ENCODE data around the gene HOXC11. TPM values are rescaled to one million over a fixed set of nuclear protein-coding genes. Genes with fewer than 3 reads are reported as not detected.

HOXC11 gene
- total RNA-seq, 1 donor from 2014 or later = 1.7 TPM

DNA sequence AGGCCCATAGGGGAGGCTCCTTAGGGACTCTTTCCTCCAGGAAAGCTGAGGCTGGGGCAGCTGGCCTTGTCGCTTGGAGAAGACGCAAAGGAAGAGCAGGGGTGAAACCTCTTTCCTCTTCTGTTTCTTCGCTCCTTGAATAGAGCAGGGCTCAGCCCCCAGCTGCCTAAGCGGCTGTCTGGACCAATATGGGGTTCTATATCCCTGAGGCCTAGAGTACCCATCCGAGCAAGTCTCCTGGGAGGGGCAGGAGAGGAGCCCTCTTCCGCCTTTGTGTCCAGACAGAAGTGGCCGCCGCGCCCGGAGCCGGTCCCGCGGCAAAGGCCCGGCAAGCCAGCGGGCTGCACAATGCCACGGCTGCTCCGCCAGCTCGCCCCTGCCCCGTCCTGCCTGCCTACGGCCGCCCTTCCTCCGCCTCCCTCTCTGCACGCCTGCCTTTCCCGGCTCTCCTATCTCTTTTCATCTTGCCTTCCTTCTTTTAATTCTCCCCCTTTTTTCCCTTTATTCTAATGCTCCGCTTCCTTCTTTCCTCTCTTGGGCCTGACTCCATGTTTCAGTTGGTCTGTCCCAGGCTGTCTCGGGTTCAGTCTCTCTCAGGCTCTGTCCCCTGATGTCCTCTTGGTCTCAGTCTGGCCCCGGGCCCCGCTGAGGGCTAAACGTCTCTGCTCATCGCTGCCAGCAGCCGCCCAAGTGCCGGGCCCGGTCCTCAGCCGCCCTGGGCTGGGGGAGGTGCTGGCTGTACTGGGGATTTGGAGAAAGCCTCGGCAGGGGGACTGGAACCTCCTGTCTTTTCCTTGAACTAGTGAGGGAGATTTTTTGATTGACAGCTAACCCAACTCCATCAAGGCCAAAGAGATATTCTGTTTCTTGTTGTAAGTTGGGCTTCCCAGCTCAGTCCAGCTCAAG, 24.5 kb downstream of the HOXC11 start:
- no peak for DNase-seq (ENCODE audit: low spot score)

DNA sequence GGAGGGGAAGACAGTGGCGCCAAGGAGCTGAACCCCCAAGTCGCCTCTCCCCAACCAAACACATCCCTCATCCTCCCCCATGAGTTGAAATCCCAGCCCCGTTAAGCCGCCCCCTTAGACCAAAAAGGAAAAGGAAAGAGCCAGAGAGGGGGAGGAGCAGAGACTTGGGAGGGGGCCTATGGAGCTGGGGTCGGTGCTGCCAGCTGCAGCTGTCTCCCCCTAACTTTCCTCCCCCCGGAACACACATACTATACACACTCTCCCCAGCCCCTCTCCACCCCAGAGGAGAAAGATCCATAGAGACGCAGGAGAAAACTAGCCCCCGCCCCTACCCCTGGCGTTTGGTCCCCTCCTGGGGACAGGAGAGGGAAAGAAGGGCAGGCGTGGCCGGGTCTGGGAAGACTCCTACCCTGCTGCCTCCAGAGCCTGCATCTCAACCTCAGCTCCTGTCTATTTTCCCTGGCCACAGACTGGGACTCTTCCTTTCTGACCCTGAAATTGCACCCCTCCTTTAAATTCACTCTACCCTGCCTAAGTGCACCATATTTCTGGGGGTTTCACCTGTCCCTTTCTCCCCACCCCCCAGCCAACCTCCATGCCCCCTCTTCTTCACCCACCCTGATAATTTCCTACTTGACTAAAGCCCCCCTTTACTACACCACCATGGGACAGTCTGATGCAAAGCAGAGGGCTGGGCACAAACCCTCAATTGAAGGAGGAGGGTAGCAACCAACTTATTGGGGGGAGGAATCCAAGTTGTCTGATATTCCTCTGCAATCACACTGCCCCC, 25.4 kb downstream of the HOXC11 start:
- DNase-seq (ENCODE audit: low spot score) = no peak

DNA sequence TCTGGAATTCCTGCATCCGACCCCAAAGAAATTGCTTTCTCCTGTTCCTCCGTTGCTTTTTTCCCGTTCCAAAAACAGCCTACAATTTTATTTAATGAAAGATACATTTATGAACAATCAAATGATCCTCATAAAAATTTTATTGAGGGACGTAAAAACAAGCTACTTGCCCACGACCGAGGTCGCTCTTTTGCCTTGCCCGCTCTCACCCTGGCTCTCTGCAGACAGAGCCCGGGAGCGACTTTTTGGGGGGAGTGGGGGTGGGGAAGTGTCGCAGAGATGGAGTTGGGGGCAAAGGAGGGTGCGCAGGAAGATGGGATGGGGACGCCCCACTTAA, 25.9 kb downstream of the HOXC11 start:
- no peak for DNase-seq (ENCODE audit: low spot score)

DNA sequence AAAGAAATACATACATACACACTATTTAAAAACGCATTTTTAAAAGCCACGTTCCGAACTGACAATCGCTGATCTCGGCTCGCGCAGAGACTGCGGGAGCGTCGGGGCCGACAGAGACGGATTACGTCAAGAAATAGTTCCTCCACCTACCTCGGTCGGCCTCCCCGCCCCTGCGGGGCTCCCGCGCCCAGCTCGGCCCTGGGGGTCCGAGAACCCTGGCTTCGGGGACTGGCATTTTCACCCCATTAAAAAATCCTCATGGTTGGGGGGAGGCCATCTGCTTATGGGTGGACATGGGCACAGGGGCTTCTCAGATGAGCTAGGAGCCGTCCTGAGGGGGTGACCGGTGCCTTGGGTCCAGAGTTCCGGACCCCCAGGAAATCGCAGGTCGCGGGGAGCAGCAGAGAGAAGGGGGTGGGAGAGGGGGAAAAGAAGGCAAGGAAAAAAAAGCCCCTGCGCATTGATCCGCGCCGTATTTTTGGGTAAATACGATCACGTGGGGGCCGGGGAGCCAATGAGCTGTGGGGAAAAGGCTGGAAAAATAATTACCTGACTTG, 26.7 kb downstream of the HOXC11 start:
- no peak for DNase-seq (ENCODE audit: low spot score)

DNA sequence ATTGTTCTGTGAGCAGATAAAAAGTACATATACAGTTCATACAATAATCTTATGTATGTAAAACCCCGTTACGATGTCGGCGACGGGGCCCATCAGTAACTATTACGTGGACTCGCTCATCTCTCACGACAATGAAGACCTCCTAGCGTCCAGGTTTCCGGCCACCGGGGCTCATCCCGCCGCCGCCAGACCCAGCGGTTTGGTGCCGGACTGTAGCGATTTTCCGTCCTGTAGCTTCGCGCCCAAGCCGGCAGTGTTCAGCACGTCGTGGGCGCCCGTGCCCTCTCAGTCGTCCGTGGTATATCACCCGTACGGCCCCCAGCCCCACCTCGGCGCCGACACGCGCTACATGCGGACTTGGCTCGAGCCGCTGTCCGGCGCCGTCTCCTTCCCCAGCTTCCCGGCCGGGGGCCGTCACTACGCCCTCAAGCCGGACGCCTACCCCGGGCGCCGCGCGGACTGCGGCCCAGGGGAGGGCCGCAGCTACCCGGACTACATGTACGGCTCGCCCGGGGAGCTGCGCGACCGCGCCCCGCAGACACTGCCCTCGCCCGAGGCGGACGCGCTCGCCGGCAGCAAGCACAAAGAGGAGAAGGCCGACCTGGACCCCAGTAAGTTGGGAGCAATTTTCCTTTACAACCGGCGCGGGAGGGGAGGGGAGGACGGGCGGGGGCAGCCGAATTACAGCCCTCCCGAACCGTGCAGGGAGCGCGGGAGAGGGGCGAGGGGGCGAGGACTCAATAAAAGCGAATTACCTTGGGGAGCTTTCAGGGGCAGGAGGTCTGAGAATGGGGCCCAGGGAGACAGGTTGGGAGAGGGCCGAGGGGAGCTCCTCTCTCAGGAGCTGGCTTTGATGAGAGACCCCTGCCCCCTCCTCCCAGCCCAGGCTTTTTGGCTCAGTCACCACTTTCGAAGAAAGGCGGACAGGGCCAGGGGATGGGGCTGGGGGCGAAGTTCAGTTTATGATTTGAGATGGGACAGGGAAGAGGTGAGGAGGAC, 27.5 kb downstream of the HOXC11 start, which contains the start of gene HOXC9:
TSS of gene HOXC9 (plus strand) at position 46 of the 999 bp plus-strand sequence. CDS start at position 74, 28 bp downstream.
- no peak for DNase-seq (ENCODE audit: low spot score)

DNA sequence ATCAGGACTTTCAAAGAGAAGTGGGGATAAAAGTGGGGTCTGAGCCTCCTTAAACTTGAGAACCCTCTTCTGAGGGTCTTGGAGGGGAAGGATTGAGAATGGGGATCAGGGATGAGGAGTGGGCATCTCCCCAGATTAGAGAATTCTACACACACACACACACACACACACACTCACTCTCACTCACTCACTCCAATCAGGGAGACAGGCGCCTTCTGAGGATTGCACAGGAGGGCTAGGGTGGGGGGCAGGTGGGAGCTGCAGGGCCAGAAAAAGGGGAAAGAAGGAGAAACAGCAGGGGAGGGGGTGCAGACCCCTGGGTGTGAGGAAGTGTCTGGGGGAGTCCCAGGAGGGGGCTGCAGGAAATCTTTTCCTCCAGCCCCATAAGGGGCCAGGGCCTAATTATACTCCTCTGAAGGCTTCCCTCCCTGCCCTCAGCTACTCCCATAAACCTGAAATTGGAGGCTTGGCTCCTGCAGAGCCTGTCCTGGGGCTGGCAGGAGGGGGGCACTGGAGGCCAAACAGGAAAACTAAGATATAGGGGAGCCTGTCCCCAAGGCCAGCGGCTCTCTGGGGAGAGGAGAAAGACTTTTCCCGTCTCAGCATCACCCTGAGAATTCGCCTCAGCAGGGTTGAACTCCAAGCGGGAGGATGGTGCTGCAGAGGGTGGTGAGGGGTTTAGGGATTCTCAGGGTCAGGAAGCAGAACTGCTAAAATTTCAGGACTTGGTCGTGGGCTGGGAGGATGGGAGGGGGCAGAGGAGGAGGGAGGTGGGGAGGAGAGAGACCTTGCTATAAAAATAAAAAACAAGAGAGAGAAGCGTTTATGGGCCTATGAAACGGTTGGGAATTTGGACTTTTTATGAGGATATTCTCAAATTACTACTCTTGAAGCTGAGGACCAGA, 28.6 kb downstream of the HOXC11 start:
- DNase-seq (ENCODE audit: low spot score) = no peak

DNA sequence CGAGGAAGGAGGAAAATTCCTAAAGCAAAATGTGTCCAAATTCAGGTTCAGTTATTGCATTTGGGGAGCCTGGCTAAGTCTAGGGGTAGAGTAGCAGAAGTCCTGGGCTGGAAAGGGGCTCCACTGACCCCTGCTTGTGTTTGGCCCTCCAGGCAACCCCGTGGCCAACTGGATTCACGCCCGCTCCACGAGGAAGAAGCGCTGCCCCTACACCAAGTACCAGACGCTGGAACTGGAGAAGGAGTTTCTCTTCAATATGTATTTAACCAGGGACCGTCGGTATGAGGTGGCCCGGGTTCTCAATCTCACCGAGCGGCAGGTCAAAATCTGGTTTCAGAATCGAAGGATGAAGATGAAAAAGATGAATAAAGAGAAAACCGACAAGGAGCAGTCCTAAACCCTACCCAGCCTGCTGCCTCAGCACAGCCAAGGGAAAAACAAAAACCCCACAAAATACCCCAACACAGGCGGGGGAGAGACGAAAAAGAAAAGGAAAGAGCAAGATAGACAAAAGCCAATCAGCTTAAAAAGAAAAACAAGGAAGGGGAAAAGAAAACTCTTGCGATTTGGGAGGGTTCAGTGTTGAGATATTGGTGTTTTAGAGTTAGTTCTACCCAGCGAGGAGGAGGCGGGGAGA, 29.5 kb downstream of the HOXC11 start:
- no peak for DNase-seq (ENCODE audit: low spot score)

DNA sequence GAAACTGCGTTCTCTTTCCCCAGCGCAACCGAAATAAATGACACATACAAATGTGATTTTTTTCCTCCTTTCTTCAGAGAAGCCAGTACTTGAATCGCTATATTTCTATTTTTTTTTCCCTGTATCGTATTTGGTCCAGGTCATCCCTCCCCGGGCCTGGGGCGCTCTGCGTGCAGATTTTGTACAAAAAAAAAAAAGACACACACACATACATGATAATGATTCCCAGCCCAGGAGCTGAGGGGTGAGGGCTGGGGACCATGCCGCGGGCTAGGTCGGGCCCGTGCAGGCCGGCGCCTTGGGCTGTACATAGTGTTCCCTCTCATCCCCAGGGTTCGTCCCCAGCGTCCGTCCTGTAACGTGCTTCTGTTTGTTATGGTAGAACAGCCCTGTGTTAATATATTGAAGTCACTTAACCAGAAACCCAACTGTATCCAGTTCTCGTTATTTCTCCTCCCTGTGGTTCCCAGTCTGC, 30.0 kb downstream of the HOXC11 start:
- no peak for DNase-seq (ENCODE audit: low spot score)

DNA sequence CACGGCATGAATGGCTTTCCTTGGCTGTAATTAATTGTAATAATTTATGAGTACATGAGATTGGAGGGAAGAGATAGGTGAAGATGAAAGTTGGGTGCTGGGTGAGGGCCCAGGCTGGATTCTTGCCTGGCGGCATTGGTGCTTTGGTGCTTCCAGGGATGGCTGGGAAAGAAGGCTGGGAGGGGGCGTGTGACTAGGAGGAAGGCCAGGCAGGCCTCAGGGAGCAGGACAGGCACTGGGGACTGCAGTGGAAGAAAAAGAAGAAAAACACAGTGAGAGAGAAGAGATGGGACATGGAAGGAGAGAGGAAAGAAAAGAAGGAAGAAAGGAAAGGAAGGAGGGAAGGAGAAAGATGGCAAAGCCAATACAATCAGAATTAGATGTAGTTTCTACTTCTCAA, 30.7 kb downstream of the HOXC11 start:
- no peak for DNase-seq (ENCODE audit: low spot score)

DNA sequence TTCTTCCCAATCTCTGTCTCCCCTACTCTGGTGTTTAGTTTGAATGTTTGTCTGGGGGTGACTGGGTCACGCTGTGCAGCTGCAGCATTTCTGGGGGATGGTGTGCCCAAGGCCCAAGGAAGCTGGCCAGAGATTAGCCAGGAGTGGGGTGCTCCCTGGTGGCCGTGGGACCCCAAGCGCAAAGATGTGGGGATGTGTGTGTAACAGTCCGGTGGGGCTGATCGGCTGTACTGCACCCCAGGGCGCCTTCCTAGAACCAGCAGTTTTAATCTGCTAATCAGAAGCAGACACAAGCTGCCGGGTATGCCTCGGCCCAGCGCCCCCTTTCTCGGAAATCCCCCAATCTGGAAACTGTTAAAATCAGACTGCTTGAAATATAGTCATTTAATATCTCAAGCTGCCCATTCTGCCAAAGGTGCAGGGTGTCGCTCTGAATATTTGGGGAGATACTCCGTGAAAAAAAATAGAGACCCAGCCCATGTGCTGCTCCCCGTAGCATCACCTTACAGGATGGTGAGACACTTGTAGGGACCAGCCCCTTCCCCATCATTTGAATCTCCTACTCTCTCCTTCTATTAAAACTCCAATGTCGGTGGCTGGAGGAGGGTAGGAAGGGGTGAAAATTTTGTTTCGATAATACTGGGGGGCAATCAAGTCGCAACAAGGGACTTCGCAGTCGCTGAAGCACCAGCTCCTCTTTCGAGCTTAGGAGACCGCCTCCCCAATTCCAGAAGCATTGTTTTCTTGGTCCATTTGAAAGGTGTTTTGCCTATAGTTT, 31.3 kb downstream of the HOXC11 start:
- no peak for DNase-seq (ENCODE audit: low spot score)

DNA sequence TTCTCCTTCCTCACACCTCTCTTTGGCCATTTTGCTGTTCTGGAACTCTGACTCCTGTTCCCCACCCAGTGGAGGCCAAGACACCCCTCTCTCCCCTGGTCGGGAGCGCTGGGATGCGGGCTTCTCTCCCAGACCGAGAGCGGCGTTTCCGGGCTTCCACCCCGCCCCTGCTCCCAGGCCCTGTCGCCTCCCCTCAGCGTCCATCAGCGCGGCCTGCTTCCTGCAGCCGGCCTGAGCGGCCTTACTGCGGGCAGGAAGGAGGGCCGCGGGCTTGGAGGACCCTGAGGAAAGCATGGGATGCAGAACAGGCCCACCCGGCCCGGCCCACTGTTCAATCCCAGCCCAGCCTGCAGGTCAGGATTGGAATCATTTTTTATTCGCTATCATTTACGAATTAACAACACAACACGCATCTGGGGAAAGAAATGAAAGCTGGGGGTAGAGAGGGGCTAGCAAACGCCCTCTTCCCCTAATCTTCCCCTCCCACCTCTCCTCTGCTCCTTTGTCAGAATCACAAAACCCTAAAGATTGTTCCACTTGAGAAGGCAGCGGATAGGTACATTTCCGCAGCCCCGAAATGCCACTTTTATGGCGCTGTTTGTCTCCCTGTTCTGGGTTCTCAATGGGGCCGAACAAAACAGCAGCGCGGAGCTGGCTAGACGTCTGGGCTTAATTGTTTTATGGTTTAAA, 32.1 kb downstream of the HOXC11 start:
- DNase-seq (ENCODE audit: low spot score) = no peak

DNA sequence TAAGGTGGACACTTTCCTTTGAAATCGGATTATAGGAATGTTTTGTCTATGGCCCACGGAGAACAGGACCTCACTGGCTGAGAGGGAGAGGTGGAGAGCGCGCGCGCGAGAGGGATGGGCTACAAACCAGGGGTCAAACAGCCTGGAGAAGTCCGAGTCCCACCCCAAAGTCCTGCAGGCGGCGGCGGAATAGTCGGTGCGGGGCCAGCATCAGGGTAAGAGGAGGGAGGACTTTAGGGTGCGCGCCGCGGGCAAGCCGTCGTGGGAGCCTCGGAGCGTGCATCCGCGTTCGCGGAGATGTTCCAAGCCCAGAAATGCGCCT, 32.6 kb downstream of the HOXC11 start:
- DNase-seq (ENCODE audit: low spot score) = no peak

DNA sequence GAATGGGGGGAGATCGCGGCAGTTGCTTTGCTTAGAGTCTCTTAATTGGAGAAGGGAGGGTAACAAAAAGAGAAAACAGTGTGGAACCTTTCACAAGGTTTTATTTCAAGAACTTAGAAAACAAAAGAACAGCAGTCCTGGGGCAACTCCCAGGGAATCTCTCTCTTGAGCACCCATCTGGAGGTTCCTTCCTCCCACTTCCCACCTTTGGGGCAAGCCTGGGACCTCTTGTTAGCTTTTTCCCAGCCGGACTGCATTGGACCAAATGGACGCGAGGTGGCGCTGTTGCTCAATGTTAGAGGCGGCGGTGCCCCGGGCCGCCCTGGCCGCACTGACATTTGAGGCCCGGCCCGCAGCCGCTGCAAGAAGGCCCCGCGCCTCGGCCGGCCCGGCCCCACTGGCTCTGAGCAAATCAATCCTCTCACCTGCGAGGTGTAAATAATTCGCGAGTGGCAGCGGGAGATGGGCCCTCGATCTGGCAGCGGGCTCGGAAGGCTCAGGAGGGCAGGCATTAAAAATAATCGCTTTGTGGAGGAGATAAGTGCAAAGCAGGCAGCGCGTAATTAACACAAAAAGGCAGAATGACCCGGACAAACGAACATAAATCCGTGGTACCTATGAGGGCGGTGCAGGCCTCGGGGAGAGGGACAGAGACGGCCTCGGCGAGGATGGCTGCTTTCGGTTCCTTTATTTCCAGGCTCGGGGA, 33.1 kb downstream of the HOXC11 start:
- peak; percentile 87 for DNase-seq (ENCODE audit: low spot score)

DNA sequence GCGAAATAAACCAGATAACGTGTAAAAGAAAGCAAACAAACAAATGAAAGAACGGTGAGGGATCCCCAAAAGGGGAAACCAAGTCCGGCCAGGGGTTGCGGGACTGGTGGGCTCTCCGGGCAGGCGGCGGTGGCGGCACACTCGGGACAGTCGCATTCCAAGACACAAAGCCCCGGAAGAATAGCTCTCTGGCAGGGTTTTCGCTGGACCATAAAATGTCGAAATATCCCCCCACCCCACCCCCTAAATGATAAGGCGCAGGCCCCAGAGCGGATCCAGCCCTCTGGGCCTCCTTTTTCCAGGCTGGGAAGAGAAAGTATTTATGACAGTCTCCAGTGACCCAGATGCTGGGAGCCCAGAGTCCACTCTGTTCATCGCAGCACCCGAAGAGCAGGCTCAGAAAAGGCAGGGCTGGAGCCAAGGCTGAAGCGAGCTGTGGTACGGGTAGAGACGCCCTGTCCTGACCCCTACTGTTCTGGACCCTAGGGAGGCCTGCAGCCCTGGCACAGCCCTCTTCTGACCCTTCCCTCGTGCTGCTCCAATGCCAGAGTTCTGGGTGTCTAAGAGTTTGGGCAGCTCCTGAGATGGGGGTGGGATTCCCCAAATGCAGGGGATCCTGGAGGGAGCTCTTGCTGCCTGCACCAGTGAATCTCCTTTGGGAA, 33.8 kb downstream of the HOXC11 start:
- no peak for DNase-seq (ENCODE audit: low spot score)

DNA sequence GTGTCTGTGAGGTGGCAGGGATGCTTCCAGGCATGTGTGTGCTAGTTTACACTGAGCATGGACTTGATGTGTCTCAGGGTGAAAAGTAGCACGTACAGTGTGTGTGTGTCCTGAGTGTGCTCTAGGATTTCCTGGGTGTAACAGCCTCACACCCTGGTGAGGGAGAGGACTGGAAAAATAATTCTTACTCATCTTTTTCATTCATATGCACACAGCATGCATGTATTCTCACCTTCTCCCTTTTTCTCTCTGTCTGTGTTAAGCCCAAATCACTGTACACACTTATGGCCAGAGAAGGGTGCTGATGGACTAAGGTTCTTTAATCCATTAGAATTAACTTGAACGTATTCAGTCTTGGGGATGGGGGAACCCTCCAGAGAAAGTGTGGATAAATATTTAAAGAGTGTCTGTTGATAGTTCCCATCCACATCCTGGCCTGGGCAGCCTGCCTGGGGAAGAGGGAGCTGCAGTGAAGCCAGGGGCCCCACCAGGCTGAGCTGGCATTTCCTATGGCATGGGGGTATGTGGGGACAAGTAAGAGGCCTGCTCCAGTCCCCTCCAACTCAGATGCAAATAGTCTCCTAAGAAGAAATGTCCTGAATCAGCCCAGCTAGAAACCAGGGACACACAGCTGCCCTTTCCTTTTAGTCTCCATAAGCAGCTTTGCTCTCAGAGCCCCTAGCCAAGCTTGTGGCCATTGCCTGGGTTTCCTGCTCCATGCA, 34.8 kb downstream of the HOXC11 start:
- DNase-seq (ENCODE audit: low spot score) = no peak

DNA sequence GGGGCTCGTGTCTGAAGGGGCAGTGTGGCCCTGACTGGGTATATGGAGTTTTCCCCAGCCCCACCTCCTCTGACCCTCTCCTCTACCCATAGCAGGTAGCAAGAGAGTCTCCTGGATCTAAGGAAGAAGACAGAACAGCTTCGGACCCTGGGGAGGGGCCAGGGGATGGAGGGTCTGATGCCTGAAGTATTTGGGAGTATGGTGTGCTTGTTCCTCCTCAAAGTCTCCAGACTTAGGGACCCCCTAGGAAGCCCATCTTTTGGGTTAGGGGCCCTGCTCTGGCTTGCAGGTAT, 35.3 kb downstream of the HOXC11 start:
- DNase-seq (ENCODE audit: low spot score) = no peak
